K562 (cell line): ENCODE measurements around the gene LSS. TPM values are rescaled to one million over a fixed set of nuclear protein-coding genes. Genes with fewer than 3 reads are reported as not detected.

Experiments
- COPS2 ChIP-seq: fragments of 450-650 bp; conservative IDR thresholded peaks from 2 replicates; pipeline ENCODE4 v1.6.1; 2016; ENCODE audit warnings: mild to moderate bottlenecking, moderate library complexity
- EWSR1 ChIP-seq: fragments of 450-650 bp; IDR thresholded peaks from 2 replicates; pipeline ENCODE4 v1.6.1; 2018; ENCODE audit warnings: borderline replicate concordance, mild to moderate bottlenecking, low read depth, moderate library complexity; ENCODE audit not compliant: partially characterized antibody
- IRF2 ChIP-seq: sonication (generic); formaldehyde crosslinking; IDR thresholded peaks from 2 replicates; pipeline ENCODE4 v1.8.1; 2022; ENCODE audit warnings: mild to moderate bottlenecking, missing genetic modification reagents
- MCM3 ChIP-seq: fragments of 450-650 bp; IDR thresholded peaks from 2 replicates; pipeline ENCODE4 v1.6.1; 2016
- MGA ChIP-seq: fragments of 450-650 bp; IDR thresholded peaks from 2 replicates; pipeline ENCODE4 v1.6.1; 2016; ENCODE audit warnings: mild to moderate bottlenecking, moderate library complexity
- PBX2 ChIP-seq, 2 experiments: IDR thresholded peaks in 1 of 2; conservative IDR thresholded peaks in 1 of 2; 2 replicates each; pipeline ENCODE4 v1.6.1; 2016; ENCODE audit warnings: low read depth in 2 of 2, mild to moderate bottlenecking in 1 of 2, missing compliant biosample characterization in 1 of 2, missing genetic modification characterization in 1 of 2, moderate library complexity in 1 of 2
- PTTG1 ChIP-seq: fragments of 450-650 bp; IDR thresholded peaks from 2 replicates; pipeline ENCODE4 v1.6.1; 2016; ENCODE audit warnings: low read depth, mild to moderate bottlenecking, missing genetic modification characterization, missing compliant biosample characterization
- SIN3A ChIP-seq, 2 experiments: fragments of 150-350 bp in 1 of 2; IDR thresholded peaks; 2 replicates each; pipeline ENCODE4 v1.6.1; 2011 to 2016; ENCODE audit warnings: borderline replicate concordance in 2 of 2, low read depth in 2 of 2, low read length in 2 of 2, mild to moderate bottlenecking in 2 of 2, moderate library complexity in 2 of 2; ENCODE audit not compliant: control insufficient read depth in 1 of 2
- SIX5 ChIP-seq, 2 experiments: IDR thresholded peaks; 2 replicates each; pipeline ENCODE4 v1.6.1; 2011; ENCODE audit warnings: low read length in 2 of 2, borderline replicate concordance in 1 of 2, low read depth in 1 of 2, mild to moderate bottlenecking in 1 of 2, moderate library complexity in 1 of 2; ENCODE audit not compliant: insufficient read depth in 1 of 2
- SNRNP70 ChIP-seq: fragments of 200-400 bp; formaldehyde crosslinking; optimal IDR thresholded peaks from 2 replicates; pipeline ENCODE3; 2017; ENCODE audit warnings: low read depth, low read length
- polyA plus RNA-seq, 8 experiments: library from polyadenylated mRNA; depleted of rRNA in 4 of 8; stranded (reverse) in 5 of 8; unstranded in 3 of 8; fragments of >200 nt; fragmentation: Nextera tagmentation in 2 of 8; fragmentation: Illumina TruSeq in 1 of 8; extraction: Ambion mirVana in 2 of 8; extraction: Trizol in 1 of 8; gene quantifications; 2 replicates each; pipeline versions ENCODE4 v1.2.1 to v1.2.3, GENCODE V29; 2011 to 2014; ENCODE audit warnings: inconsistent platforms in 1 of 8, missing spikeins in 1 of 8
- total RNA-seq, 7 experiments: library from RNA; depleted of rRNA in 6 of 7; stranded (reverse); fragments of >200 nt in 6 of 7; fragmentation: Illumina TruSeq in 2 of 7; extraction: Trizol in 2 of 7; gene quantifications; 2 replicates each; pipeline versions ENCODE4 v1.2.1 to v1.2.3, GENCODE V29; 2011 to 2021; ENCODE audit warnings: low replicate concordance in 1 of 7

The LSS gene
- total and polyA plus RNA-seq, 9 of the 15 experiments (the other 6 are each of a cell fraction or from before 2014, with no cell fraction given), result 2.2 to 89.5 (median 37.4) TPM

GRCh38 chr21:46153247-46154154, 75.1 kb downstream of the LSS start (continued):
- TF ChIP-seq SIX5 (IDR thresholded peaks at IDR 0.05; ENCODE audit: borderline replicate concordance in 1 of 2, insufficient read depth in 1 of 2, low read depth in 1 of 2, low read length in 2 of 2) (no peak), COPS2 (no peak), MCM3 (no peak), SNRNP70 (no peak), IRF2 (CRISPR knock-in tag) (no peak), EWSR1 (no peak), MGA (no peak), SIN3A (IDR thresholded peaks at IDR 0.05; ENCODE audit: borderline replicate concordance in 2 of 2, control insufficient read depth in 1 of 2, low read depth in 2 of 2, low read length in 2 of 2) (peak in 1 of 2 experiments; percentile 65; a peak in 1 of 4 replicates), PBX2 (CRISPR knock-in tag; IDR thresholded peaks at IDR 0.05; ENCODE audit: low read depth) (no peak), PBX2 (tag; conservative IDR thresholded peaks at IDR 0.05; ENCODE audit: low read depth) (no peak), PTTG1 (tag) (no peak)
